Glomerular endothelial cell (primary cell): Measurements from ENCODE around the gene RDH8. TPM values are rescaled to one million over a fixed set of nuclear protein-coding genes. Genes with fewer than 3 reads are reported as not detected.

Experiments
- DNase-seq: peaks from one replicate; pipeline ENCODE4 v3.0.0-alpha.2; 2011; ENCODE audit warnings: low read depth, low spot score; ENCODE audit errors: extremely low read depth
- total RNA-seq: library from RNA; depleted of rRNA; stranded (reverse); fragments of >200 nt; gene quantifications from 2 replicates; pipeline ENCODE4 v1.2.3, GENCODE V29; 2015

Gene RDH8
- total RNA-seq, 1 donor from 2014 or later, result not detected

DNA sequence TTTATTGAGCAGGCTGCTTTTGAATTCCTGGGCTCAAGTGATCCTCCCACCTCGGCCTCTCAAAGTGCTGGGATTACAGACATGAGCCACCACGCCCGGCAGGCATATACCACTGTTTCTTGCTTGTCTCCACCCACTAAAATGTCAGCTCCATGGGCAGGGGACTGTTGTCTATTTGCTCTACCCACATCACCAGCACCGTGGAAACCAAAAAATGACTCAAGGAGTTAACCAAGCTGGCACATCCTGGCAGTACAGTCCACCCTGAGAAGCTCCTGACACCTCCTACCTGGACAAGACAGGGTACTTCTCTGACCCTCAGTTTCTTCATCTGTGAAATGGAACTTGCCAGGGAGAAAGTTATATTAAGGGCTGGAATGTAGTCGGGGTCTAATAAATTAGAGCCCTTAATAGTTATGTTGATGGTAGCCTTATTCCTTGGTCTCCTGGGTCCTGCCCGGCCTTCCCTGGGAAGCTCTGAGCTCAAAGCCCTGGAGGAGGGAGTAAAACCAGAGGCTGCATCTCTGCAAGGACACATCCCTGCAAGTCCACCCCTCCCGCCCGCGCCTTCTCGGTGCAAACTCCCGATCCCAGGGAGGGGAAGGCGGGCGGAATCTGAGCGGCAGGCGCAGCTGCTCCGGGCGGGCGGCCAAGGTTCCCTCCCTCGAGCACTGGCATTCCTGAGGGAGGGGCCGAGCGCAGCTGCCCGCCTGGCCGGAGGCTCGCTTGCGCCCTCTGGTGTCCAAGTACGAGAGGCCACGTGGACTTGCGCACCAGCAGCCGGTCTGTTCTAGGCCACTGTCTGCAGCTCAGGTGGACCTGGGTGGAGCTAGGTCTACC lies 14.1 kb downstream of the RDH8 start:
- DNase-seq, result no peak

GRCh38 chr19:10033614-10034013 lies 20.3 kb downstream of the RDH8 start:
- DNase-seq, result no peak

GRCh38 chr19:10036601-10037071 lies 23.4 kb downstream of the RDH8 start:
- DNase-seq, result no peak

DNA sequence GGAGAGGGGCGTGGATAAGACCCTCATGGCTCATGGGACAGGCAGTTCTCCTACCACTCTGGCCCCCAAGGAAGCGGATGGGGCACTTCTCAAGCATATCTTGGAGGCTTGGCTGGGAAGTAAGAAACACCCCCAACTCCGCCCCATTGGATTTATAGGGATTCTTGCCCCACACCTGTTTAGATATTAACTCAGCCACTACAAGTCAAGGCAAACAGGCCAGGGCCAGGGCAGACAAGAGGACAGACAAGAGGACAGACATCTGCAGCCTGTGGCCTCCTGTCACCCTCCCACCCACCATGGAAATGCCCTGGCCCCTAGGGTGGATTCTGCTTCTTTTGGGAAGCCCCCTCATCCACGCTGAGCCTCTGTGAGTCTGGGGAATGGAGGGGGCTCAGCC lies 24.1 kb downstream of the RDH8 start:
- no peak for DNase-seq

GRCh38 chr19:10037809-10038208 lies 24.5 kb downstream of the RDH8 start:
- no peak for DNase-seq

GRCh38 chr19:10043286-10043927 lies 30.1 kb downstream of the RDH8 start:
- no peak for DNase-seq

DNA sequence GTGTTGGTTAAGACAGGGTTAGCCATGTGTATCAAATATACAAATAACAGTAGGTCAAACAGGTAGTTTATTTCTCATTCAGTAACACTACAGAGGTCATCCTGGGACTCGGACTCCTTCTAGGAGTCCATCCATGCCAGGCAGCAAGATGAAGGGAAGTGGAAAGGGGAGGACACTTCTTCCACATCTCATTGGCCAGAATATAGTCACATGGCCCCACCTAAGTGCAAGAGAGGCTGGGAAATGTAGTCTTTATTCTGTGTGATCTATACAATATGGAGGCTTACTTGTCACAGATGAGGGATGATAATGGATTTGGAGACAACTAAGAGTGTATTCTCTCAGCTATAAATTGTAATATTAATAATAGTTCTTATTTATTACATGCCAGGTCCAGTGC lies 31.1 kb downstream of the RDH8 start:
- DNase-seq, result no peak

DNA sequence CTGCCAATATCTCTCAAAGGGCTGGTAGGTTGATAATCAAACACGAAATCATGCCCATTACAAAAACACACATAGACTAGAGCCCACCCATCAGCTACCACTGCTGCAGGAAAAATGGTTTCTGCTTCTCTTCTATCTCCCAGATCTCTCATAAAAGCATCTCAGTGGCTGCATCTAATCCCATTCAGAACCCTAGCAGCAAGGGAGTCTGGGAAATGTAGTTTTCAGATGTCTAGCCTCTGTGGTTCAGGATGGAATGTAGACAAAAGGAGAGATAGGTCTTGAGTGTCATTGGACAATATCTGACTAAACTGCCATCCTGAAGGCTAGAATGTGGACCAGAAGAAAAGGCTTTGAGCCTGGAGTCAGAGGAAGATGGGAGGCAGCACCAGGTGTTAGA lies 32.1 kb downstream of the RDH8 start:
- no peak for DNase-seq

DNA sequence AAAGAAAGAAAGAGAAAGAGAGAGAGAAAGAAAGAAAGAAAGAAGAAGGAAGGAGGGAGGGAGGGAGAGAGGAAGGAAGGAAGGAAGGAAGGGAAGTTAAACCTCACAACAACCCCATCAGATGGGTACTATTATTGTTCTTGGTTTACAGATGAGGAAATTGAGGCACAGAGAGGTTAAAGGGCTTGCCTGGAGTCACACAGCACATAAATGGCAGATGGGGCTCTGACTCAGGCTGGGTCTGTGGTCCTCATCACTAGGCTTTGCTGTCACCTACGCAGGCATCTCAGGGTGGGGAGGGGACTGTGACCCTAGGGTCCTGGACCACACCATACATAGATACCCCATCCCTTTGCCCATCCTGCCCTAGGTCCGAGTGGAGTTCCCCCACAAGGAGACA lies 36.3 kb downstream of the RDH8 start:
- no peak for DNase-seq

DNA sequence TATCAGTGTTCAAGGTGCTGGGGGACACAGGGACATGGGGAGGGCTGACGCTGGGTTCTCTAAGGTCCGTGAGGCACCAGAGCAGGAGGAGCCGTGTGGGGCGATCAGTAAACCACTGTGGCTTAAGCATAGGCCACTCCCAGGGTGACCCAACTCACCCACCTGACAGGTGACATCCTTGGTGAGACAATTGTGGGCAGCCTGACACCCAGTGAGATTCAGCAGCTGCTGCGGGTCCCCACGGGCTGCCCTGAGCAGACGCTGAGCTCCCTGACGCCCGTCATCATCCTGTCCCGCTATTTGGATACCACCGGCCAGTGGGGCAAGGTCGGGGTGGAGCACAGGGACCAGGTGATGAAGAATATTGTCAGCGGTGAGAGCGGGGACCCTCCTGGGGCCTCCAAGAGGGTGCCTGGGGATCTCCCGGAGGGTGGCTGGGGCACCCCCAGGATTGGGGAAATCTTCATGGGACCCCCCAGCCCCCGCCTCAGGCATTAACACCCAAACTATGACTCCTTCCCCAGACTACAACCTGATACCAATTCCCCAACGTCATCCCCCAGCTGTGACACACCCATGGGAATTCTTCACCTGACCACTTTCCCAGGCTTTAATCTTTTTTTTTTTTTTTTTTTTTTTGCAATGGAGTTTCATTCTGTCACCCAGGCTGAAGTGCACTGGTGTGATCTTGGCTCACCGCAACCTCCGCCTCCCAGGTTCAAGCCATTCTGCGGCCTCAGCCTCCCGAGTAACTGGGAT lies 39.5 kb downstream of the RDH8 start:
- DNase-seq, result no peak

- DNase-seq, result no peak
Measured at GRCh38 chr19:10061717-10062310, 48.5 kb downstream of the RDH8 start.

- no peak for DNase-seq
Measured at GRCh38 chr19:10068205-10068604, 54.9 kb downstream of the RDH8 start.

- DNase-seq, result no peak
Measured at GRCh38 chr19:10069046-10069445, 55.8 kb downstream of the RDH8 start.

GRCh38 chr19:10070730-10071446 lies 57.6 kb downstream of the RDH8 start:
- no peak for DNase-seq

Other genes with a start within 250 kb of the RDH8 start
- 5.1 and 23.7 TPM in 2 replicates for gene ZNF846, start 244.7 kb upstream of the RDH8 start, total RNA-seq
- gene FBXL12, start 194.4 kb upstream of the RDH8 start, total RNA-seq, result 22.1 and 27.5 TPM in 2 replicates
- gene UBL5, start 185.6 kb upstream of the RDH8 start, total RNA-seq, result 578 and 765 TPM in 2 replicates
- 128 and 139 TPM in 2 replicates for gene PIN1, start 178.2 kb upstream of the RDH8 start, total RNA-seq
- 1.1 and 4.6 TPM in 2 replicates for gene OLFM2, start 77.0 kb upstream of the RDH8 start, total RNA-seq
- gene COL5A3, start 3.0 kb upstream of the RDH8 start, total RNA-seq, result 2.0 and 2.6 TPM in 2 replicates
- 51.5 and 55.7 TPM in 2 replicates for gene SHFL, start 72.8 kb downstream of the RDH8 start, total RNA-seq
- 0.29 and 1.4 TPM in 2 replicates for gene ANGPTL6, start 89.2 kb downstream of the RDH8 start, total RNA-seq
- 31.2 and 39.6 TPM in 2 replicates for gene PPAN, start 92.9 kb downstream of the RDH8 start, total RNA-seq
- 4.1 and 11.1 TPM in 2 replicates for gene P2RY11, start 98.2 kb downstream of the RDH8 start, total RNA-seq
- 235 and 275 TPM in 2 replicates for gene EIF3G, start 106.4 kb downstream of the RDH8 start, total RNA-seq
- 40.0 and 83.9 TPM in 2 replicates for gene DNMT1, start 181.5 kb downstream of the RDH8 start, total RNA-seq
- gene S1PR2, start 217.8 kb downstream of the RDH8 start, total RNA-seq, result 1.8 and 3.4 TPM in 2 replicates
- 68.0 and 68.1 TPM in 2 replicates for gene MRPL4, start 238.7 kb downstream of the RDH8 start, total RNA-seq